WTC11 (cell line): Measurements from ENCODE around the gene TM4SF18.

Experiments used
- MYBL2 ChIP-seq: sonication (generic); formaldehyde crosslinking; IDR thresholded peaks from 2 replicates; pipeline ENCODE4 v1.8.1; 2023; ENCODE audit warnings: mild to moderate bottlenecking, moderate library complexity, missing genetic modification reagents
- TEAD4 ChIP-seq: sonication (generic); formaldehyde crosslinking; IDR thresholded peaks from 2 replicates; pipeline ENCODE4 v1.8.0; 2022; ENCODE audit warnings: mild to moderate bottlenecking, missing genetic modification reagents
- ZNF317 ChIP-seq: sonication (generic); formaldehyde crosslinking; IDR thresholded peaks from 2 replicates; pipeline ENCODE4 v1.8.1; 2023; ENCODE audit warnings: low read depth, mild to moderate bottlenecking, moderate library complexity, missing genetic modification reagents, borderline replicate concordance
- TF ChIP-seq, protein P1 (sequence below): fragments of 200-600 bp; IDR thresholded peaks from 2 replicates; pipeline ENCODE4 v1.8.0; 2022; ENCODE audit warnings: antibody characterized with exemption
- TF ChIP-seq, protein P2 (sequence below): sonication (generic); formaldehyde crosslinking; IDR thresholded peaks from 2 replicates; pipeline ENCODE4 v1.8.0; 2022; ENCODE audit warnings: mild to moderate bottlenecking, missing genetic modification reagents

DNA sequence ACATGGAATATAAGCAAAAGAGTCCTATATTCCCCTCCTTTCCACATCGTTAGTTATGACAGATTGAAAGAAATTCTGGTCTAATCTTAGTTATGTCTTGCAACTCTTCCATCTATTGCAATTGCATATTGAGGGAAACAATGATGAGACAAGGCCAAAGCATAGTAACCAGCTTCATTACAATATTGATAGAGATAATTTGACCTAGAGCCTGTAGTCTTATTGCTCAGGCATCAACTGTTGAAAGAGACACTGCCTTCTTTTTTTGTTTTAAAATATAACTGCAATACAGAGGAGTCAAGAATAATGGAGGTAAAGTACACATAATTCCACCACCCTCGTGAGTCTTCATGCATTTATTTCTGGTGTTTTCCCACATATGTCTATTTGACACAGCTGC lies 2.0 kb downstream of the TM4SF18 start:
- TF ChIP-seq, protein P1, sequence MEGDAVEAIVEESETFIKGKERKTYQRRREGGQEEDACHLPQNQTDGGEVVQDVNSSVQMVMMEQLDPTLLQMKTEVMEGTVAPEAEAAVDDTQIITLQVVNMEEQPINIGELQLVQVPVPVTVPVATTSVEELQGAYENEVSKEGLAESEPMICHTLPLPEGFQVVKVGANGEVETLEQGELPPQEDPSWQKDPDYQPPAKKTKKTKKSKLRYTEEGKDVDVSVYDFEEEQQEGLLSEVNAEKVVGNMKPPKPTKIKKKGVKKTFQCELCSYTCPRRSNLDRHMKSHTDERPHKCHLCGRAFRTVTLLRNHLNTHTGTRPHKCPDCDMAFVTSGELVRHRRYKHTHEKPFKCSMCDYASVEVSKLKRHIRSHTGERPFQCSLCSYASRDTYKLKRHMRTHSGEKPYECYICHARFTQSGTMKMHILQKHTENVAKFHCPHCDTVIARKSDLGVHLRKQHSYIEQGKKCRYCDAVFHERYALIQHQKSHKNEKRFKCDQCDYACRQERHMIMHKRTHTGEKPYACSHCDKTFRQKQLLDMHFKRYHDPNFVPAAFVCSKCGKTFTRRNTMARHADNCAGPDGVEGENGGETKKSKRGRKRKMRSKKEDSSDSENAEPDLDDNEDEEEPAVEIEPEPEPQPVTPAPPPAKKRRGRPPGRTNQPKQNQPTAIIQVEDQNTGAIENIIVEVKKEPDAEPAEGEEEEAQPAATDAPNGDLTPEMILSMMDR, result no peak
- TF ChIP-seq, protein P2, sequence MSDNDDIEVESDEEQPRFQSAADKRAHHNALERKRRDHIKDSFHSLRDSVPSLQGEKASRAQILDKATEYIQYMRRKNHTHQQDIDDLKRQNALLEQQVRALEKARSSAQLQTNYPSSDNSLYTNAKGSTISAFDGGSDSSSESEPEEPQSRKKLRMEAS (CRISPR knock-in tag), result no peak
- no peak for TF ChIP-seq MYBL2 (CRISPR knock-in tag)
- no peak for TF ChIP-seq ZNF317 (CRISPR knock-in tag)
- TF ChIP-seq TEAD4 (CRISPR knock-in tag), result no peak
